GM21737 (cell line): Measurements from ENCODE around the gene RHNO1.
"Not testable (repeated sequence)": the region's sequence is repeated elsewhere in the genome, so short reads cannot be mapped to it uniquely, and the experiment has no call there.

ENCODE experiments used
- ATAC-seq: cut with Tn5 transposase; IDR thresholded peaks from one replicate; pipeline ENCODE4 v1.9.1; 2021; ENCODE audit warnings: mild to moderate bottlenecking, moderate library complexity; ENCODE audit not compliant: unreplicated experiment

The RHNO1 gene

DNA sequence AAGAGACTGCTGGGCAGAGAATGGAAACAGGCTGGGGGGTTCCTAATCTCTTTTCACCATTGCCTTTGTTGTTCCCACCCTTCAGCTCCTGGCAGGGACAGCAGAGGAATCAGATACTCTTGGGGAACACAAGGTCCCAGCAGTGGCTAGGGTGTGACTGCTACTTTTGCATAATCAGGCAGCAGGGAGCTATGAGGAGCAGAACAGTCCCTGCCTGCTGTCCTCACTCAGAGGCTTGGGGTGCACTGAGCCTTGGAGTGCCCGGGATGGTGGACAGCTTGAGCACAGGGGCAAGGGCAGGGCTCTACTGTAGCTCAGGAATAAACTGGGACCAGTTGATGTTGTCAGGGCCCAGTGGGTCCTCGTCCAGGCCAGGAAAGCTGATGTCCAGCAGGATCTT, 18.7 kb upstream of the RHNO1 start:
- ATAC-seq: no peak

GRCh38 chr12:2858944-2859421, 18.0 kb upstream of the RHNO1 start:
- ATAC-seq: no peak

DNA sequence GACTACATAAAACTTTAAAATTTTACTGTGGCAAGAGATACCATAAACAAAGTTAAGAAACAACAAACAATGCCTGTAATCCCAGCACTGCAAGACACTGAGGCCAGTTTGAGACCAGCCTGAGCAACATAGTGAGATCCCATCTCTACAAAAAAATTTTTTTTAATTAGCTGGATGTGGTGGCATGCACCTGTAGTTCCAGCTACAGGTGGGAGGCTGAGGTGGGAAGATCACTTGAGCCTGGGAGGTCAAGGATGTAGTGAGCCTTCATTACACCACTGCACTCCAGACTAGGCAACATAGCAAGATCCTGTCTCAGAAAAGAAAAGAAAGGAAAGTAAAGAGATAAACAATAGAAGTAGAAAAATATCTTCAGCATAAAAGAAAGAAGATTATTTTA, 16.9 kb upstream of the RHNO1 start:
- no peak for ATAC-seq

GRCh38 chr12:2862876-2863275, 14.1 kb upstream of the RHNO1 start:
- ATAC-seq: no peak

DNA sequence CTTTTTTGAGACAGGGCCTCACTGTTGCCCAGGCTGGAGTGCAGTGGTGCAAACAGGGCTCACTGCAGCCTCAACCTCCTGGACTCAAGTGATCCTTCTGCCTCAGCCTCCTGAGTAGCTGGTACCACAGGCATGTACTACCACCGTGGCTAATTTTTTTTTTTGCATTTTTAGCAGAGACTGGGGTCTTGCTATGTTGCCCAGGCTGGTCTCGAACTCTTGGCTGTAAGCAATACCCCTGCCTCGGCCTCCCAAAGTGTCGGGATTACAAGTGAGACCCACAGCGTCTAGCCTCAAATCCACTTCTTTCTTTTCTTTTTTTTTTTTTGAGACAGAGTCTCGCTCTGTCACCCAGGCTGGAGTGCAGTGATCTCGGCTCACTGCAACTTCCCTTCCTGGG, 13.6 kb upstream of the RHNO1 start:
- not testable (repeated sequence) for ATAC-seq

DNA sequence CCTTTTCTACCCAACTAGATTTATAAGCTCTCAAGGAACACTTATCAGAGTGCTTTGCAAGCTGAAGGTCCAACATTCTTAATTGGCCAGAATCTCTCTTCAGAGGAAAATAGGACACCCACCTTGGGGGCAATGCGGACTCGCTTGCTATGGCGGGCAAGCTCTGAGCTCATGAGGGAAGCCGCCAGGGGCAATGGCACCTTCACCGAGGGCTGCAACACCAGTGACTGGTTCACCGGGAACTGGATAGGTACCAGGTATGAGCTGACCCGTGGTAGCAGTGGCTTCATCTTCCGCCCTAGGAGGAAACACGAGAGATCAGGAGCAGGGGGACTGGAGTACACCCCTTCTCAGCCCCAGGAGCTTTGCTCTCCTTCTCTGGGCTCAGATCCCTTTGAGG, 12.8 kb upstream of the RHNO1 start:
- no peak for ATAC-seq

DNA sequence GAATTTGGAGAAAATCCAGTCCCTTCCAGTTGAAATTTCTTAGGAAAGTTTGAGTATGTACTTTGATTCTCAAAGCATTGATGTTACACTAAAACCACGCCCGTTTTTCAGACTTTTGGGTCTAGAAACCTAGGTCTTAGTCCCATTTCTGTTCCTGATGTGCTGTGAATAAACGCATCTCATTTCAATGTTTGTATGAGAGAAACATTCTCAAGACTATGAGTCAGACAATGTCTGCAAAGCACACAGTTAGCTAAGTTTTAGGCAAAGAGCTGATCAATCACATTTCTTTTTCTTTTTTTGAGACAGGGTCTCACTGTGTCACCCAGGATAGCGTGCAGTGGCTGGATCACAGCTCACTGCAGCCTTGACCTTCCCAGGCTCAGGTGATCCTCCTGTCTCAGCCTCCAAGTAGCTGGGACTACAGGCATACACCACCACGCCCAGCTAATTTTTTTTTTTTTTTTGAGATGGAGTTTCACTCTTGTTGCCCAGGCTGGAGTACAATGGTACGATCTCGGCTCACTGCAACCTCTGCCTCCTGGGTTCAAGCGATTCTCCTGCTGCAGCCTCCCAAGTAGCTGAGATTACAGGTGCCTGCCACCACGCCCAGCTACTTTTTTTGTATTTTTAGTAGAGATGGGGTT, 7.9 kb upstream of the RHNO1 start:
- not testable (repeated sequence) for ATAC-seq

GRCh38 chr12:2876431-2877046, 484 bp upstream of the RHNO1 start:
- ATAC-seq: peak; percentile 6

GRCh38 chr12:2877953-2878732, 1.1 kb downstream of the RHNO1 start:
- no peak for ATAC-seq

GRCh38 chr12:2879853-2880252, 2.8 kb downstream of the RHNO1 start:
- ATAC-seq: no peak

DNA sequence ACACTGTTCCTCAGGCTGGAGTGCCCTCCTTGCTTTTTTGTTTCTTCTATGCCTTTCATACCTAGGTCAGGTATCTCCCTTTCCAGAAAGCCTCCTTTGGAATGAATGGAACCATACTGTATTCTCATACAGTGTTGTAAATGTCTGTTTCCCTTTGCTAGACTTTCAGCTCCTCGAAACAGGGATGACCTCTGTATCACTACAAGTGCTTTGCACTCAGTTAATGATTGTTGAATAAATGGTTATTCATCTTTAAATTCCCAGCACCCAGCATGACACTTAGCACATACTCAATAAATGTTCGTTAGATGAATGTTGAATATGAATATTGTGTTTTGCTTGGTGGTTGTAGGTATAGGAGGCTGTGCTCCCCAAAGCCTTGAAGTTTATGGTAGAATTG, 7.8 kb downstream of the RHNO1 start:
- no peak for ATAC-seq

DNA sequence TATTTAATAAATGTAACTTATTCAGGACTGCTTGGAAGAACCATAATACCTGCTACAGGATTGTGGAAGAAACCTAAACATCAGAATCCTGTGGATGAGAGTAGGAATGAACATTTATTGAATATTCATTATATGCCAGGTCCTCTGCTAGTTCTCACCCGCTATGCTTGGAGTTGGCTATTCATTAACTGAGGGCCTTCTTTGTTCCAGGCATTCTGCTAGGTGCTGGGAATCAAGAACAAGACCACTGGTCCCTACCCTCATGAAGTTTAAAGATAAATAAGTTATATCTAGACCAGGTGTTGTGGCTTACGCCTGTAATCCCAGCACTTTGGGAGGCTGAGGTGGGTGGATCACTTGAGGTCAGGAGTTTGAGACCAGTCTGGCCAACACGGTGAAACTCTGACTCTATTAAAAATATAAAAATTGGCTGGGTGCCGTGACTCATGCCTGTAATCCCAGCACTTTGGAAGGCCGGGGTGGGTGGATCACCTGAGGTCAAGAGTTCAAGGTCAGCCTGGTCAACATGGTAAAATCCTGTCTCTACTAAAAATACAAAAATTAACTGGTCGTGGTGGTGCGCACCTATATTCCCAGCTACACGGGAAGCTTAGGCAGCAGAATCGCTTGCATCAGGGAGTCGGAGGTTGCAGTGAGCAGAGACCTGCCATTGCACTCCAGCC, 9.9 kb downstream of the RHNO1 start:
- no peak for ATAC-seq

- peak; percentile 2 for ATAC-seq
These were observed 13.0 kb downstream of the RHNO1 start for GRCh38 chr12:2890001-2890387.

GRCh38 chr12:2890388-2891239, 13.6 kb downstream of the RHNO1 start, which contains the start of gene TULP3:
Gene TULP3, plus strand, starts transcription at chr12:2890891. Its CDS starts 57 bp downstream, at chr12:2890948.
- peak; percentile 94 for ATAC-seq

DNA sequence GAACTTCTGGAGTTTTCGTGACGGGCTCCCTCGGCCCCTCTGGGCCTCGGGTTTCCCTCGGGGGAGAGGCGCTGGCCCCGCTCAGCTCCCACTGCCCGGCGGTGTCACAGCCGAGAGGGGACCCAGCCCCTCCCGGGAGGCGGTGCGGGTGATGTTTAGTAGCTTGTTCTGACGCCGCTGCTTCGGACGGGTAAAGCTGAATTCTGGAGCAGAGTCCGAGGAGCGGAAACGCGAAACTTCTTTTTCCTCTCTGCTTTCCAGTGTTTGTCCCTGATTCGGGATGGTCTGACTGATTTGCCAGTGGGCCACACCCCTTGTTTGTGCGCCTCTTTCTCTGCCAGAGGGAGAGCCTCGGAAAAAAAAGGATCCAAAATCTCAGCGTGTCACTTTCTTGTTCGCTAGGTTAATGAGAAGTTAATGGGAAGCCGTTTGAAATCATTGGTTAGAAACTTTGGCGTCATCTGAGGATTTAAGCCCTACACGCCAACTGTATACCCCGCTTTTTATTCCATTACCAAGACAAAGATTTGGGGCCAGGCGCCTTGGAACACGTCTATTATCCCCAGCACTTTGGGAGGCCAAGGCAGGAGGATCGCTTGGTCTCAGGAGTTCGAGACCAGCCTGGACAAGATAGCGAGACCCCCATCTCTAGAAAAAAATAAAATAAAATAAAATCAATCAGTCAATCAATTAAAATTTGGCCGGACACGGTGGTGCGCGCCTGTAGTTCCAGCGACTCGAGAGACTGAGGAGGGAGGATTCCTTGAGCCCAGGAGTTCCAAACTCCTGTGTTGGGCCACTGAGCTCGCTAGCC, 14.4 kb downstream of the RHNO1 start:
- ATAC-seq: peak; percentile 21

- no peak for ATAC-seq
These were observed 15.2 kb downstream of the RHNO1 start for GRCh38 chr12:2892246-2892645.

DNA sequence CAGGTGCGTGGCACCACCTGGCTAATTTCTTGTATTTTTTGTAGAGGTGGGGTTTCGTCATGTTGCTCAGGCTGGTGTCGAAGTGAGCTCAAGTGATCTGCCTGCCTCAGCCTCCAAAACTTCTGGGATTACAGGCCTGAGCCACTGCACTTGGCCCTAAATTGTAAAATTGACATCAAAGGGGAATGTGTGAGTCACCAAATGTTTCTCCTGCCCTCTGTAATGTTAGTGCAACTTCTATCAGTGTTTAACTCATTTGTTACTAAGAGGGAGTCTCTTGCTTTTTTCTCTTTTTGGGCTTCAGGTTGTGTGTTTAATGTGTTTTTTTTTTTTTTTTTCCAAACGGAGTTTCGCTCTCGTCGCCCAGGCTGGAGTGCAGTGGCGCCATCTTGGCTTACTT, 16.0 kb downstream of the RHNO1 start:
- no peak for ATAC-seq

GRCh38 chr12:2895051-2895451, 18.0 kb downstream of the RHNO1 start:
- no peak for ATAC-seq

GRCh38 chr12:2895511-2895910, 18.5 kb downstream of the RHNO1 start:
- no peak for ATAC-seq

DNA sequence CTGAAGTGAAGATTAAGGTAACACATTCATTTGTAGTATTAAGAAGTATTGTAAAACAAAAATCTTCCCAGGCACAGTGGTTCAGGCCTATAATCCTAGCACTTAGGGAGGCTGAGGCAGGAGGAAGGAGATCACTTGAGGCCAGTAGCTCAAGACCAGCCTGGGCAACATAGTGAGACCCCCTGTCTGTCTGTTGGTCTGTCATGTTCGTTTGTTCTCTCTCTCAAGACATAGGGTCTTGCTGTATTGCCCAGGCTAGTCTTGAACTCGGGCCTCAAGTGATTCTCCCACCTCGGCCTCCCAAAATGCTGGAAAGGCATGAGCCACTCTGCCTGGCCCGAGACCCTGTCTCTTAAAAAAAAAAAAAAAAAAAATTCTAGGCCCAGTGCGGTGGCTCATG, 20.4 kb downstream of the RHNO1 start:
- no peak for ATAC-seq
